RWPE2 (cell line): ENCODE results near the gene PRKG1.

ENCODE experiments used
- ATAC-seq: fragments of 200-7000 bp; cut with Tn5 transposase; 3 replicates; pipeline ENCODE4 v1.9.1; 2021; ENCODE audit warnings: low read depth
- DNase-seq: peaks from one replicate; pipeline ENCODE4 v3.0.0-alpha.2; 2020; ENCODE audit warnings: low spot score
- H3K27ac ChIP-seq: fragments of 450-650 bp; 2 replicates; pipeline ENCODE4 v1.5.1; 2017; ENCODE audit warnings: mild to moderate bottlenecking; ENCODE audit not compliant: poor library complexity, severe bottlenecking
- H3K27me3 ChIP-seq: fragments of 250-450 bp; sonication (Bioruptor Pico); 2 replicates; pipeline ENCODE4 v1.5.1; 2021; ENCODE audit warnings: mild to moderate bottlenecking, moderate library complexity; ENCODE audit not compliant: insufficient read depth, poor library complexity, severe bottlenecking
- H3K36me3 ChIP-seq: fragments of 250-450 bp; sonication (Bioruptor Pico); 2 replicates; pipeline ENCODE4 v1.5.1; 2020; ENCODE audit warnings: low read depth, mild to moderate bottlenecking, moderate library complexity
- H3K4me1 ChIP-seq: fragments of 250-450 bp; sonication (Bioruptor Pico); 2 replicates; pipeline ENCODE4 v1.5.1; 2021; ENCODE audit warnings: mild to moderate bottlenecking, moderate library complexity; ENCODE audit not compliant: insufficient read depth, poor library complexity, severe bottlenecking
- H3K4me3 ChIP-seq: fragments of 250-450 bp; sonication (Bioruptor Pico); 2 replicates; pipeline ENCODE4 v1.5.1; 2021; ENCODE audit warnings: mild to moderate bottlenecking, moderate library complexity; ENCODE audit not compliant: severe bottlenecking
- H3K9me3 ChIP-seq: fragments of 250-450 bp; sonication (Bioruptor Pico); 2 replicates; pipeline ENCODE4 v1.5.1; 2021; ENCODE audit warnings: mild to moderate bottlenecking, moderate library complexity; ENCODE audit not compliant: severe bottlenecking
- TF ChIP-seq, protein P1 (sequence below): fragments of 450-650 bp; IDR thresholded peaks from one replicate; pipeline ENCODE4 v1.5.1; 2017; ENCODE audit warnings: mild to moderate bottlenecking, moderate library complexity; ENCODE audit not compliant: poor library complexity, severe bottlenecking

The PRKG1 gene

DNA sequence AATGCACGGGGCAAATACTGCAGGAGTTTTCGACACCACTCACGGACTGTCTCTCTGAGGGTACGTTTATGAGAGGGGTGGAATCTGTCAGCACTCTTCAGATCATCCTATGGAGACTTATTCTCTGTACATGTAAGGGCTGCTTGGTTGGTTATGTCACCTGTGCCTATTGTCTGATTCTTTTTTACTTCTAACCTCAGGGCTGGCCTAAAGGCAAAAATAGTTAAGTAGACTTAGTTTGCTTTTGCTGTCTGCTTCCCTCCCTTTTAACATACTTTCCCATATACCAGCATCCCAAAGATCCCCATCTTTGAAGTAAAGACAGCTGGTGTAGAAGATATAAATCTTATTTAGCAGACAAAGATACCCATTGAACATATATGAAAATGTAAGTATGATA, 105.9 kb downstream of the PRKG1 start:
- ATAC-seq: no peak
- Histone ChIP-seq H3K27ac (no peak overlapping the region), H3K9me3 (no peaks in the 10 kb centered on the region), H3K36me3 (no peaks in the 10 kb centered on the region), H3K4me1 (no peaks in the 10 kb centered on the region), H3K27me3 (no peaks in the 10 kb centered on the region), H3K4me3 (no peak overlapping the region)
- DNase-seq: no peak
- TF ChIP-seq, protein P1, sequence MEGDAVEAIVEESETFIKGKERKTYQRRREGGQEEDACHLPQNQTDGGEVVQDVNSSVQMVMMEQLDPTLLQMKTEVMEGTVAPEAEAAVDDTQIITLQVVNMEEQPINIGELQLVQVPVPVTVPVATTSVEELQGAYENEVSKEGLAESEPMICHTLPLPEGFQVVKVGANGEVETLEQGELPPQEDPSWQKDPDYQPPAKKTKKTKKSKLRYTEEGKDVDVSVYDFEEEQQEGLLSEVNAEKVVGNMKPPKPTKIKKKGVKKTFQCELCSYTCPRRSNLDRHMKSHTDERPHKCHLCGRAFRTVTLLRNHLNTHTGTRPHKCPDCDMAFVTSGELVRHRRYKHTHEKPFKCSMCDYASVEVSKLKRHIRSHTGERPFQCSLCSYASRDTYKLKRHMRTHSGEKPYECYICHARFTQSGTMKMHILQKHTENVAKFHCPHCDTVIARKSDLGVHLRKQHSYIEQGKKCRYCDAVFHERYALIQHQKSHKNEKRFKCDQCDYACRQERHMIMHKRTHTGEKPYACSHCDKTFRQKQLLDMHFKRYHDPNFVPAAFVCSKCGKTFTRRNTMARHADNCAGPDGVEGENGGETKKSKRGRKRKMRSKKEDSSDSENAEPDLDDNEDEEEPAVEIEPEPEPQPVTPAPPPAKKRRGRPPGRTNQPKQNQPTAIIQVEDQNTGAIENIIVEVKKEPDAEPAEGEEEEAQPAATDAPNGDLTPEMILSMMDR: no peak

DNA sequence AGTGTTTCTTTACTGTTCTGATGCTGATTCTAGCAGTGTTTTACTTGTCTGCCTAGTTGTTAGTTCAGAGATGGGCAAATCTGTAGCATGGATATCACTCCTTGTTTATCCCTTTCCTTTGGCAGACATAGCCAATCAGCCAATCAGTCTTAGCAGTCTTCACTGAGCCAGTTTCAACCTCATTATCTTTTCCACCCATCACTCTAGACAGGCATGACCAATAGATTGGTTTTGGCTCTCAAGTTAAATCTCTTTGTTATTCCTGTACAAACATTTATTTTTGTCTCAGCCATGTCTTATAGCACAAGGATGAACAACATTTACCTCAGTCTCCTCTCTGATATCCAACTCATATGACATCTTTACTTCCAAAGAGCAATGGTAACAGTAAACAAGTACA, 109.5 kb downstream of the PRKG1 start:
- DNase-seq: no peak
- Histone ChIP-seq H3K27me3 (no peaks in the 10 kb centered on the region), H3K36me3 (no peaks in the 10 kb centered on the region), H3K27ac (no peak overlapping the region), H3K9me3 (no peaks in the 10 kb centered on the region), H3K4me1 (no peaks in the 10 kb centered on the region), H3K4me3 (no peak overlapping the region)
- no peak for ATAC-seq
- TF ChIP-seq, protein P1: no peak

DNA sequence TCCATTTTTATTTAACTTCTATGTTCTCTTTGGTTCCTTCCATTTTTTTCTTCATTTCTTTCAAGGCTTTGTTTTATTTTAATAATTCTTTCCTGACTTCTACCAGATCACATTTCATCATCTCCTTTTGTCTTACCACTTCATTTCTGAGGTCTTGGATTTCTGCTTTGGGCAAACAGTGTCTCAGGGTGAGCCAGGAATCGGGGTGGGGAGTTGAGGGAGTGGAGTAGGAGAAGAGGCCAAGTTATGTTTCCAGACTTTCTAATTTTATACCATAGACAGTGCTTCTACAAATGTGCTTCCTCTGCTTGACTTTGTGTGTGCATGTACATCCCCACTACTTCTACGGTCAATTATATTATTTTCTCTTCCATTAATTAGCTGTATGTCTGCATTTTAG, 112.1 kb downstream of the PRKG1 start:
- no peak for DNase-seq

DNA sequence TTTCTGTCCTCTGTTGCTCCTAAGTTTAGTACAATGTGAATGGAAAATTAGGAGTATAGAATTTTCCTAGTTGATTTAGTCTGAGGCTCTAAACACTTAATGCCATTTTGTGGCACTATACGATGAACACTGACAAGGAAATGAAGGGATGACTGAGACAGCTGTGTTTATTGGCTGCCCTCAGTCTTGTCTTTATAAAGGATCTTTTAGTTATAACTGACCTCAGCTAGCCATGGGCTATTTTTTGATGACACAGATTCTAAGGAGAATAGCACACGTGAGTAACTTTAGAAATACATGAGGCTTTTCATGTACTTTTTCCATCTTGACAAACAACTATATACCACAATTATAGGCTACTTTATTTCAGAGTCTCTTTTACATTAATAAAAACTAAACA, 113.7 kb downstream of the PRKG1 start:
- DNase-seq (no peak), ATAC-seq (no peak)
- Histone ChIP-seq H3K4me3 (no peak overlapping the region), H3K36me3 (no peaks in the 10 kb centered on the region), H3K27ac (no peak overlapping the region), H3K4me1 (no peaks in the 10 kb centered on the region), H3K27me3 (no peaks in the 10 kb centered on the region), H3K9me3 (no peaks in the 10 kb centered on the region)
- TF ChIP-seq, protein P1: no peak

More for the DNA sequence above, 112.1 kb downstream of the PRKG1 start:
- no peak overlapping the region for H3K27ac ChIP-seq
- no peak overlapping the region for H3K4me3 ChIP-seq
- H3K36me3 ChIP-seq: no peaks in the 10 kb centered on the region
- H3K9me3 ChIP-seq: no peaks in the 10 kb centered on the region
- H3K27me3 ChIP-seq: no peaks in the 10 kb centered on the region
- no peak for ATAC-seq
- H3K4me1 ChIP-seq: no peaks in the 10 kb centered on the region
- TF ChIP-seq, protein P1: no peak

DNA sequence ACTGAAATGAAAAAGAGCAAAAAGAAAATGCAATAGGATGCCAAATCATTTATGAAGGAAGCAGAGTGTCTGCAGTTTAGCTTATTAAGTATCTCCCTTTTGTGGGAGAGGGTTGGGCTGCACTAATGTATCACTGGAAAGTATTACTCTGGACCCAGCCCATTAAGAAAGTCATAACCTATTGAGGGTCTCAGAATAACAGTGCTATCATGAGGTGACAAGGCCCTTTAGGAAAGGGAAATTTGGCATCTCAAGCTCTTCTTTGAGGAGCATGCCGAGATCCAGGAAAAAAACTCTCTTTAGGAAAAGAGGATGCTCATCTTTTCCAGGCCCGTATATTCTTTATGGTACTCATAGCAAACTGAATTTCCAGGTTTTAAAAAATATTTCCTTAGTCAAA, 114.6 kb downstream of the PRKG1 start:
- Histone ChIP-seq H3K27me3 (no peaks in the 10 kb centered on the region), H3K9me3 (no peaks in the 10 kb centered on the region), H3K27ac (no peak overlapping the region), H3K4me3 (no peak overlapping the region), H3K36me3 (no peaks in the 10 kb centered on the region), H3K4me1 (no peaks in the 10 kb centered on the region)
- DNase-seq: no peak
- TF ChIP-seq, protein P1: no peak
- ATAC-seq: no peak
